Stimulated activated CD4-positive, alpha-beta T cell treated with anti-CD3 and anti-CD28 coated beads, Interleukin-1b, Interleukin-23, amount 100 ng/mL, for 48 hours (primary cell): Measurements from ENCODE around the gene RIPK3.

Source experiments
- DNase-seq: peaks from one replicate; pipeline ENCODE4 v3.0.0-alpha.2; 2020

RIPK3 gene

GRCh38 chr14:24300326-24300980 is 39.3 kb downstream of the RIPK3 start:
- DNase-seq, result no peak

- peak; percentile 90 for DNase-seq
Observed at GRCh38 chr14:24299255-24300191, 40.3 kb downstream of the RIPK3 start, which contains the start of the genes DHRS1 and NOP9. Gene DHRS1 (minus strand): TSS chr14:24299780. CDS start chr14:24299106, 674 bp downstream. Gene NOP9 (plus strand): TSS chr14:24299850. CDS start chr14:24299955, 105 bp downstream.

DNA sequence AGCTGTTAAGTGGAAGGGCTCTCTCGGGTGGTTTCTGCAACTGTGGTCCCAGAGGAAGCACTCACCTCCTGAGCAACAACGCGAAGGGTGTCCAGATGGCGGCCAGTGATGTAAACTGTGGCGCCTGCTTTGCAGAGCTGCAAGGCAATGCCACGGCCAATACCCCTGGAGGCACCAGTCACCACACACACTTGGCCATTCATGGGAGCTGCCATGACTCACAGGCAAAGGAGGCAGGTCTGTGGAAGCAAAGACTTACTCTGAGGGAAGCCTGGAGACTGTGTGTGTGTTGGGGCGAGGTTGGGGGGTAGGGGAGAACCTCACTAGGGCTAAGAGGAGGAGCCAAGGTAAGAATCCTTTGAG is 40.9 kb downstream of the RIPK3 start:
- peak; percentile 26 for DNase-seq

DNA sequence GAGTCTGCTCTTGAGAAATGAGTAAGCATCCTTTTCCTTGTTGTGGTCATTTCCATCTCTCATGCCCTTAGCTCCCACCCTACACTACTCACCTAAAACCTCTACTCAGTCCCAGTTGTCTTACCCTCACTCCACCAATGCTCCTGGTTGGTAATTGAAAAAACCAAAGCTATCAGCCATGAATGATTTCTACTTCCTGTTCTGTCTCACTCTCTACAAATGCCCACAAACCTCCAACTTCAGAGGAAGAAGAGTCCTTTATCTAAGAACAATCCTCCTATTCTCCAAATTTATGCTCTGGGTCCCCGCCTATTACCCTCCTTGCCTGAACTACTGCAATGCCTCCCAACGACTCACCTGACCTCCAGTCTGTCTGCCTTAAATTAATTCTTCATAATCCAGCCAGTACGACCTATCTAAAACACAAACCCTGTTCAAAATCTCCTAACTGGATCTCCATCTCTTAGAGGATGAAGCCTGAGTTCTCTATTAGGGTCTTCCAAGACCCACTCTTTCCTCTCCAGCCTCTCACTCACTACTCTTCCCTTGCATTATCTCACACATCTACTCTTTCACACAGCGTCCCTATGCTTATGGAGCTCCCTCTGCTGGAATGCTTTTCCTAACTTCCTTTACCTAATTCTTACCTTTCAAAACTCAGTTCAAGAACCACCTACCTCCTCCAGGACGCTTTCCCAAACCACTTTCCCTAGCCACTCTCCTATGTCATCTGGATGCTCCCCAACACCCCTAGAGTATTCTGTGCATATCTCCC is 42.4 kb downstream of the RIPK3 start:
- no peak for DNase-seq

GRCh38 chr14:24296341-24297157 is 43.2 kb downstream of the RIPK3 start:
- peak; percentile 80 for DNase-seq

DNA sequence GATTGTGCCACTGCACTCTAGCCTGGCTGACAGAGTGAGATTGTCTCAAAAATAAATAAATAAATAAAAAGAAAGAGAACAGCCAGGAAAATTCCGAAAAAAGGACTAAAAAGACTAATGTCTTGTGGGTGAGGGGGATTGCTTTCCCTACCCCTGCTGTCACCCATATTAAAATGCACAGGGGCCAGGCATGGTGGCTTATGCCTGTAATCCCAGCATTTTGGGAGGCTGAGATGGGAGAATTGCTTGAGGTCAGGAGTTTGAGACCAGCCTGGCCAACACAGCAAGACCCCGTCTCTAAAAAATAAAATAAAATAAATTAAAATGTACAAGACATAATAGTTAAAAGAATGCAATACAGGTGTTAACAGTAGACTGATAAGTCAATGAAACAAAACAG is 46.3 kb downstream of the RIPK3 start:
- no peak for DNase-seq

- DNase-seq, result no peak
Observed at GRCh38 chr14:24292118-24292807, 47.5 kb downstream of the RIPK3 start.

DNA sequence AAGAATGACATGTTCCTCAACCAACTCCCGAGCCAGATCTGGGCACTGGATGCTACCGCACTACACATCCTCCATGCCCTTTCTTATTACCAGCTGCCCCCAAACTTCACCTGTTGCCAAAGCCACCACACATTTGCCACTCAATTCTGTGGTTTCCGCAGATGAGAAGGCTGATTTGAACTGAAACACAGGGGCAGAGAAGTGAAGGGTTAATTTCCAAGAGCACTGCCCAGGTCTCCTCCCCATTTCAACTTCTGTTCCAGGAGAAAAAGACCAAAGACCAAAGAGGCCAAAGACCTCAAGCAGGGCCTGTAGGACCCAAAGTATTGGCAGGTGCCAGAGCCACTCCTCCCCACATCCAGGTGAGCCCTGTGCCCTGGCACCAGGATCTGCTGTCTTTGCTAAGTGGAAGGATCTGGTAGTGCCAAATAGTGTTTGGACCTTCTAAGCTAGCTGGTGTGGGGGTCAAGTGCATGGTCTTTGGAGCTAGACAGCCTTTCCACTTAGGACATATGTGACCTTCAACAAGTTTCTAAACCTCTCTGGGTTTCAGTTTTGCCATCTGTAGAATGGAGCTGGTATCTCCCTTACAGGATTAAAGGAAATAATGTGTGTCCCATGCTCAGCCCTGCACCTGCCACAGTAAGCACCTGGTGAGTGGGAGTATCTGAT is 48.2 kb downstream of the RIPK3 start:
- DNase-seq, result no peak

DNA sequence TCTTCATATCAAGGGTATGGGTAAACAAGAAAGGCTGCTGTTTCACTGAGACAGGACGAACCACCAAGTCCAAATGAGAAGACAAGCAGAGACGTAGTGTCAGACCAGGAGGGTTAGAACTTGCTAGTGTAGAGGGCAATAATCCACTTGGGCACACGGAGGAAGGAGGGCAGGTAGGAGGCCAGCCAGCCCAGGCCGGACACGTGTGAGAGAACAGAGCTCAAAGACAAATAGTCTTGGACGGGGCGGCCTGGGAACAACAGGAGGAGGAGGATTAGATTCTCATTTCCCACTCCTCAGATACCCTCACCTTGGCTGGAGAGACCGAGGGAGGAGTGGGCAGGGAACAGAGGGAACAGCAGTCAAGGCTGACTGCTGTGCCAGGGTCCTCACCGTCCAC is 49.0 kb downstream of the RIPK3 start:
- no peak for DNase-seq

DNA sequence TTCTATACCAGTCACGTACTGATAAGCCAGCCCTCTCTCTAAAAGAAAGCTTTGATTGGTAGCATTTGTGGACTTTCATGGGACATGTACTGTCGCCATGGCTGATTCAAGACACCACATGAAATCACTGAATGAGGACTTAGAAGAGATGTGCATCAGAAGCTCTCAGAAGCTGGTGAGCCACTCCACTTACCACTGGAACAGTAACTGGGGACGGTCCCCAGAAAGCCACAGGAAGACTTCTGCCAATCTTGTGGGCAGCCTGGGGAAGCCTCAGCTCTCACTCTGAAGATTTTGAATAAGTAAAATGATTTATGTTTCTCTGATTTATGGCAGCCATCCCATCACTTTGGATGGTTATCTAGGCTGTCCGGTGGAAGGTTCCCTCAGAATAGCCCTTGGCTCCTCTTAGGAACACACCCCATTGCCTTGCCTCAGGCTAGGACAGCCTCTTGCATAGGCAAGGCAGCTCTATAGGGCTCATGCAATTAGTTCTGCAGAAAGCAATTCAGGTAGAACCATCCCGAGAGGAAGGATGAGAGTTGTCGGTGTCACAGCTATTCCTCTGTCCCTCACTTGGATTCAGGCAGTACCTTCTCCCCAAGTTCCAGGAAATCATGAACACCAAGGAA is 50.0 kb downstream of the RIPK3 start:
- peak; percentile 83 for DNase-seq

- DNase-seq, result no peak
Observed at GRCh38 chr14:24286996-24287395, 52.8 kb downstream of the RIPK3 start.
